Measurements from ENCODE around the gene CC2D2B.
"Not testable (repeated sequence)": the region's sequence is repeated elsewhere in the genome, so short reads cannot be mapped to it uniquely, and the experiment has no call there.

CC2D2B gene

GRCh38 chr10:95907456-95908253, at the start of gene CC2D2B:
Gene CC2D2B, plus strand, starts transcription at chr10:95907975. Its CDS starts 3,349 bp downstream, at chr10:95911324.
- peak; percentile 80 for DNase-seq (ENCODE audit: low read depth)

- DNase-seq (ENCODE audit: low read depth), result peak; percentile 17
Measured at GRCh38 chr10:95860166-95860940, 47.4 kb upstream of the CC2D2B start.

- no peak for DNase-seq (ENCODE audit: low read depth)
Measured at GRCh38 chr10:95861386-95861785, 46.4 kb upstream of the CC2D2B start.

GRCh38 chr10:95864906-95865813, 42.6 kb upstream of the CC2D2B start:
- DNase-seq (ENCODE audit: low read depth), result peak; percentile 79

GRCh38 chr10:95865814-95866466, 41.8 kb upstream of the CC2D2B start:
- DNase-seq (ENCODE audit: low read depth), result no peak

GRCh38 chr10:95866467-95866842, 41.3 kb upstream of the CC2D2B start:
- no peak for DNase-seq (ENCODE audit: low read depth)

- DNase-seq (ENCODE audit: low read depth), result no peak
Measured at GRCh38 chr10:95867866-95868265, 39.9 kb upstream of the CC2D2B start.

- DNase-seq (ENCODE audit: low read depth), result no peak
Measured at GRCh38 chr10:95872158-95872711, 35.5 kb upstream of the CC2D2B start.

- no peak for DNase-seq (ENCODE audit: low read depth)
Measured at GRCh38 chr10:95873139-95873538, 34.6 kb upstream of the CC2D2B start.

GRCh38 chr10:95873651-95874050, 34.1 kb upstream of the CC2D2B start:
- no peak for DNase-seq (ENCODE audit: low read depth)

GRCh38 chr10:95874783-95875182, 33.0 kb upstream of the CC2D2B start:
- not testable (repeated sequence) for DNase-seq (ENCODE audit: low read depth)

GRCh38 chr10:95876756-95877155, 31.0 kb upstream of the CC2D2B start:
- DNase-seq (ENCODE audit: low read depth), result no peak

GRCh38 chr10:95877881-95878280, 29.9 kb upstream of the CC2D2B start:
- no peak for DNase-seq (ENCODE audit: low read depth)

- DNase-seq (ENCODE audit: low read depth), result no peak
Measured at GRCh38 chr10:95880704-95881103, 27.1 kb upstream of the CC2D2B start.

- no peak for DNase-seq (ENCODE audit: low read depth)
Measured at GRCh38 chr10:95881316-95881715, 26.5 kb upstream of the CC2D2B start.

GRCh38 chr10:95889830-95890229, 17.9 kb upstream of the CC2D2B start:
- no peak for DNase-seq (ENCODE audit: low read depth)

- DNase-seq (ENCODE audit: low read depth), result no peak
Measured at GRCh38 chr10:95896071-95896850, 11.5 kb upstream of the CC2D2B start.

GRCh38 chr10:95905897-95906580, 1.7 kb upstream of the CC2D2B start:
- DNase-seq (ENCODE audit: low read depth), result not testable (repeated sequence)

- DNase-seq (ENCODE audit: low read depth), result peak; percentile 73
Measured at GRCh38 chr10:95906677-95907455, 909 bp upstream of the CC2D2B start.
